HK-2 (cell line): ENCODE data around the gene FIP1L1.
A peak's percentile ranks its signal among the peaks of the same experiment; 100 is the strongest.

Source experiments
- DNase-seq: peaks from one replicate; pipeline ENCODE4 v3.0.0-alpha.2; 2018; ENCODE audit not compliant: unreplicated experiment

FIP1L1 gene

DNA sequence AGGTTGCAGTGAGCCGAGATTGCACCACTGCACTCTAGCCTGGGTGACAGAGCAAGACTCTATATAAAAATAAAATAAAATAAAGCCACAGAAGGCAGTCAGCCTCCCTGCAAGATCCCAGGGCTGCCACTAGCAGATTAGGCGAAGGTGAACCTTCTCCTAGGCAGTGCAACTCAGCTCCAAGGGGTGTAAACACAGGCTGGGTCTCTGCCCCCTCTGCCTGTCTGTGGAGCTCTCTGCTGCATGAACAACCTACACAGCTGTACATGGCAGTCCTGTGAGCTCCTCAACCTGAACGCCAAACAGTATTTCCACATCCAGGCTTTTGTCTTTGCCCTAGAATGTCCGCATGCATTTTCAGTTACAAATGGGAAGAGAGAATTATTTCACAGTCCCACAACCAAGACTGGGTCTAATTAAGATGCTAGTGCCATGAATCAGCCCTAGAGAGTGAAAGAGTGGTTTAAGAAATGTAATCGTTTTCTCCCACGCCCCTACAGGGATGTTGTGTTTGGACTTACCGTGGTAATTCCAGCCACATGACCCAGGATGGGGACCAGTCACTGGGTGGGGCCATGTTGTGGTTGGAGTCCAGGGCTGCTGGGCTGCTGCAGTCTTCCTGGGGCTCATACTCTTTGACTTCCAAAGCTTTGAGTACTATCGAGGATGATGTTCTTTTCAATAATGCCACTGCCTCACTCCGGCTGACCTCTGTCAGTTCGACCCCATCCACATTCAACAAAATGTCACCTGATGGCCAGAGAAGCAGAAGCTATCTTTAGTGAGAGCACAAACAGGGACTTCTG lies 99.0 kb downstream of the FIP1L1 start:
- peak; percentile 28 for DNase-seq

DNA sequence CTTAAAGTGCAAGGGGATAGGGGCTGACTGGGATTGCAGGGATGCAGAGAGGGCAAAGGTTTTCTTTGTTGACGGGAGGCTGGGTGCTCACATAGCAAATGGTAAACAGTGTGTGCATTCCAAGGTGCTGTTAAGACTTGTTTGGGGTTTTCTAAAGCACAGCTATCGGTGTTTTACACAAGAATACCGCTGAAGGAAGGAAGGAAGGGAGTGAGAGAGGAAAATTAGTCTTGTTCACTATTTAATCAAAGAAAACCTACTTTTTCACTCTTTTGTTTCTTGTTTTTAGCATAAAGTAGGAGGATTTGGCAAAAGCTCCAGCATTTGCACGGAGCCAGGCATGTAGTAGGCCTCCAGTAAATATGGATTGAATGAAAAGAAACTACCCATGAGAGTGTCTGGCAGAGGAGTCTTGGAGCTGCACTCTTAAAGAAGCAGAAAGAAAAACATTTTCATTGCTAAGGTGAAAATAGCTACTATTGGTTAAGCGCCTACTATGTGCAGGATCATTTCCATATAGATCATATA lies 99.7 kb downstream of the FIP1L1 start:
- DNase-seq: no peak

DNA sequence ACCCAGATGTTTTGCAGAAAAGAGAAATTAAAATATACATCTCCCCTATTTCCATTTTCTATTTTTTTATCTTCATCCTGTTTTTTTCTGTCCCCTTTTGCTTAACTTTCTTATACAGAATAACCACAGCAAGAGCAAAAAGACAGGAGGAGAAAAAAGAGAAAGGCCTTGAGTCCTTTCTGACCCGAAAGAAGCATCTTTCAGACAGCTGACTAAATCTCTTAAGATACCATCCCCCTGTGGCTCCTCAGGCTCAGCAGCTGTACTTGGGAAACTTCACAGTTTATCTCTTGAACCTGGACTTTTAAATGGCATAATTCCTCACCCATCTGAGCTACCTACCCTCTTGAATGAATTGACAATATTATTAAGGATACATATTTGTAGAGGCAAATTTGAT lies 100.2 kb downstream of the FIP1L1 start:
- no peak for DNase-seq

DNA sequence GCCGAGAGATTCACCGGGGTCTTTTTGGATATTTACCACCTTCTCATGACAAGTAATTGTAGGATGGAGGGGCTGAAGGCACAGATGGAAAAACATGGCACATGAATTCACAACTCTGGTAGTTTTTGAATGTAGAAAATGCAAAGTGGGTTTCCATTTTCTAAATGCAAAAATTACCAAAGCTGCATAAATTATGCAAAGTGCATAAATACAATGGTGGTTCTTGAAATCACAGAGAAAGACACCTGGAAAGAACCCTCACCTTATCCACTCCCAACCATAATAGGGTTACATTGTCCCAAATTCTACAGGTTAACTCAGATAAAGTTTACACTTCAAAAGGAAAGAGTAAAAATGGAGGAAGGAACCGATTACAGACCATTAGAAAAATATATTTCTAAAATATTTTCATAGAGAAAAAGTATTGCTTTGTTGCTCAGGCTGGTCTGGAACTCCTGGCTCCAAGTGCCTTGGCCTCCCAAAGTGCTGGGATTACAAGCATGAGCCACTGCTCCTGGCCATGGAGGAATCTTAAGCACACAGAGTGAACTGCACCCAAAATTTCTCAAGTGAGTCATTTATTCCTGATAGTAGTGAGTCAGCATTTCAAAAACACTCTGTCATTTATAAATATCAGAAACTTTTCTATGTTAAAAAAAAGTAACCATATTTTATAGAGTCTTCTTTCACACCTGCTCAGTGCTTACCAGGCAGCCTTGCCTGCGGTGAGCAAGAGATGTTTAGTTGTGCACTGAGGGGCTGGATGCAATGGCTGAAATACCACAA lies 101.4 kb downstream of the FIP1L1 start:
- peak; percentile 11 for DNase-seq

DNA sequence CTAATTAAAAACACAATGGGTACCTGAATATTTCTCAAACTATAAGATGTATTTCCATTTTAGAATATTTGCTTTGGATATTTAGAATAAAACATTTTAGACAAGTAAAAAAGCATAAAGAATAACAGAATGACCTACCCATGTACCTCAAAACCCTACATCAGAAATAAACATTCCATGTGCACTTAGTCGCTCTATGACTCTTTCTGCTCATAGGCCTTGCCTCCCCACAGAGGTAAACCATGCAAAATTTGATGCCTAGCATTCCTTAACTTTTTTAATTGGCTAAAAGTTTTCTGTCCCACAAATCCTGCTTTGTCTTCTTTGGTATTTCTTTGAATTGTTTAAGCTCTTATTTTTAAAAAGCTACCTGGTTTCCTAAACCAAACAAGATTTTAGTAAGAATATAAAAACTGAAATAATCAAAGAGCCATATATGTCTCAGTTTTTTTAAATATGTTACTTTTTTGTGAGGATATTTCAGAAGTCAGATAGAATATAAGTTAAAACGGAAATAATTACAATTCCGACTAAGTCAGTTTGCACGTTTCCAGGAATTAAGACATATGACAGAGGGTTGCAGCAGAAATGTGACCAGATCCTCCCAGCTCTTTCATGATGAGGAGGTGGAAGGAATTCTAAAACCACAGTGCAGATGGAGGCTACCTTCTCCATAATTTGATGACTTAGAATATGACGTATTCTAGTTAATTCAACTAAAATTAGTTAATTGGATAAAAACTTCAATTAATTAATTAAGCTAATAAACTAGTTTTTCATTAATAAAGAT lies 102.5 kb downstream of the FIP1L1 start:
- no peak for DNase-seq

DNA sequence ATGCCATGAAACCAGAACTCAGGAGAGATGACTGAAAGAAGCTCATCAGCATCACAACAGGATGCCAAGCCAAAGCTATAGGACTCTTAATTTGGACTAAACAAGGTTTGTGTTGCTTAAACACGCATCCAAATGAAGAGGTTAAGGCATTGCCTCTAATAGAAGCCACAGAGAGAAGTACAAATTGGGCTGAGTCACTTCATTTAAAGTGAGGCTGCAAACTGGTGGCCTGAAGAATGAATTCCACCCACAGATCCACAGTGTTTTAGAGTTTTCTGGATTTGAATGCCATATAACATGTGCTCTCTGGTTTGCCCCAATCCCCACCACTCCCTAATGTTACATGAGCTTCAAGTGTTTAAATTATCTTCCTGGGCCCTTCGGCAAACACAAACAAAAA lies 103.5 kb downstream of the FIP1L1 start:
- DNase-seq: no peak

DNA sequence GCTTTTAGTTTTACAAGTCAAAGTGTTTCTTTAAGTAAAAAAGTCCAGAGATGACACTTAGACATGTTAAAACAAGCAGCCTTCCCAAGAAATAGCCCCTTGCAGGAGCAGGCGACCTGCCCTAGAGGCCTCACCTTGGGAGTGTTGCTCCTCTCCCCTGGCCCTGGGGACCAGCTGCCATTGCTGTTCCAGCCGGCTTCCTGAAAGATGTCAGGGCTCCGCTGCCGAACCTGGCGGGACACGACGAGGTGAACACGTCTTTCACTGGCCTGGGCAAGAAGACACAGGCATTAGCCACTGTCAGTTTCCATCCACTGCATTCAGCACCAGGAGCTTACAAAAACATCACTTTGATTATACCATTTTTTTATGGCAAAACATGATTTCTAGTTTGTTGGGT lies 104.1 kb downstream of the FIP1L1 start:
- no peak for DNase-seq

- no peak for DNase-seq
These were observed 105.8 kb downstream of the FIP1L1 start for GRCh38 chr4:53483250-53483649.

DNA sequence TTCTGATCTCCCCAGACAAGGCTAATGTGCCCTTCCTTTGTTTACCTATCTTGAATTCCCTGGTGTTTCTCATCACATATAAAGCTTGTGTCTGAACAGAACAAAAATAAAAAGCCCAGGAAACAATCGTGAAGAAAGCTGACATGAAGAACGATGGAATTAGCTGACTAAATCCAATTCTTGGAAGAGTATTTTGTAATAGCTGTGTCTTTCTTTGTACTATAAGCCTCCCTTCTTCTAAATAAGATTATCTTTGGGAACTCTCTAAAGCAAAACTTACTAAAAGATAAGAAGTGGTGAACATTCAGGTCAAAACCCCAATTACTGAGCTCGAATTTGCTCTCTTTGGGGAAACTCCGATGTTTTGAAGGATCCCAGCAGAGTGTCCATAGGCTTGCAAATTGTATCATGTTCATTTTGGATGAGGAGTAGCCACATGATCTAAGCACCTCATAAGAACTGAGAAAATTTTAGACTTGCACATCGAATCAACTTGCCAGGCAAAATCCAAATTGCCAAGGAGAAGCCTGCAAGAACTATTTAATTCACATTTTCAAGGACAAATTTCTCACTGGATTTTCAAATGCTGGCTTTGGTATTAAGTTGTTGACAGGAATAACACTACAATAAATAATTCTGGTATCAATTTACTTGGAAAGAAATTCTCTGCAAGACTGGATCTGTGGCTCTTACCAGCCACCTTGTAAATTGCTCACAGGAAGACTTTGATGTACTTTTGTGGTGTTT lies 107.6 kb downstream of the FIP1L1 start:
- no peak for DNase-seq

DNA sequence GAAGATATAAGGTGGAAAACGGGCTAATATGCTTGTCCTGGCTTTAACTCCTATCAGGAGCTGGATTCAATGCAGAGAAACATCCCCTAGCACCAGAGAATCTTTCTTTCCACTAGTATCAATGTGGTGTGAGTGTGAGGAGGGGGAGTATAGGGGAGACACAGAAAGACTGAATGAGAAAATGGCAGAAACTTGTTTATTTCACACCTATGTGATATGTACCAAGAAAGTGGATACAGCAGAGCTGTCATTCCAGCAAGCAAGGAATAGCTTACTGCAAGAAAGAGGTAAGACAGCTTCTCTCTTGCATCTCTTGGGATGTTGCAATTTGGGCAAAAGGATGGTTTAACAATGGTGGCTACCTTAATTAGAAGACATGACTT lies 108.2 kb downstream of the FIP1L1 start:
- DNase-seq: no peak

DNA sequence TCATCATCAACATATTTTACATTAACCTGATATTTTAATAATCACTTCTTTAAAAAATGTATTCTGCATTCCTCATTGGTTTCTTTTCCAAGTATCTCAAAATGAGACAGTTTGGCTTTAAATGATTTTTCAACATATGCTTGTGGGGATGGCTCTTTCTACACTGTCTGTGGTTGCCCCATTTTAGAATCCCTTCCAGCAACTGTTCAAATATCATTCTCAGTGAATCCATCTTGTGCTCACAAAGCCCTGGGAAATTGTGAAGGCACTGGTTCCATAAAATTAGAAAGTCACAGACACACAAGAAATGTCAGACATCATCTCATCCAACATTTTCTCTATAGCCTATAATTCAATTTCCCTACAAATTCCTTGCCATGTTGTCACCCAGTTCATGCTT lies 110.3 kb downstream of the FIP1L1 start:
- no peak for DNase-seq

DNA sequence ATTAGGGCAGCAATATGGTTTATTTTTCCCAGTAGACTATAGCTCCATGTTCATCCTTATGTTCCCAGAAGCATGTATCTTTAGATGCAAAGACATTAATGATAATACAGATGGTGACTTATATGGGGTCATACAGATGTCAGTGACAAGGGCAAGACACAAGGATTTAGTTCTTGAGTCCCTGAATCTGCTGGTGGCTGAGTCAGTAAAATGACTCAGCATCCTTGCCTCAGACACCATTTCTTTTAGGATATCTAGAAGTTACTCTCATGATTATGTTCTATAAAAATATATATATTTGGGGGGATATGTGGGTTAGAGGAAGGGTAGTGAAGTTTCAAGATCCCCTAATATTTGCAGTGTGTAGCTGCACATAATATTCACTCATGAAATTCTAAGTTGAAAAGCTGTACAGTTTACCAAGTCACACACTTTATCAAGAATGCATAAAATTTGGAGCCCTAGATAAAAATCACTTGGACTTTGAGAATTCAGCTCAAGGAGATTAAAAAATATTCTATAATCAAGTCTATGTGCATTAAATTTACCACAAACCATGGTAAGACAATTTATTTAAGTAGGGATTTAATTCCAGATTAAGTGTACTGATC lies 111.9 kb downstream of the FIP1L1 start:
- DNase-seq: no peak

DNA sequence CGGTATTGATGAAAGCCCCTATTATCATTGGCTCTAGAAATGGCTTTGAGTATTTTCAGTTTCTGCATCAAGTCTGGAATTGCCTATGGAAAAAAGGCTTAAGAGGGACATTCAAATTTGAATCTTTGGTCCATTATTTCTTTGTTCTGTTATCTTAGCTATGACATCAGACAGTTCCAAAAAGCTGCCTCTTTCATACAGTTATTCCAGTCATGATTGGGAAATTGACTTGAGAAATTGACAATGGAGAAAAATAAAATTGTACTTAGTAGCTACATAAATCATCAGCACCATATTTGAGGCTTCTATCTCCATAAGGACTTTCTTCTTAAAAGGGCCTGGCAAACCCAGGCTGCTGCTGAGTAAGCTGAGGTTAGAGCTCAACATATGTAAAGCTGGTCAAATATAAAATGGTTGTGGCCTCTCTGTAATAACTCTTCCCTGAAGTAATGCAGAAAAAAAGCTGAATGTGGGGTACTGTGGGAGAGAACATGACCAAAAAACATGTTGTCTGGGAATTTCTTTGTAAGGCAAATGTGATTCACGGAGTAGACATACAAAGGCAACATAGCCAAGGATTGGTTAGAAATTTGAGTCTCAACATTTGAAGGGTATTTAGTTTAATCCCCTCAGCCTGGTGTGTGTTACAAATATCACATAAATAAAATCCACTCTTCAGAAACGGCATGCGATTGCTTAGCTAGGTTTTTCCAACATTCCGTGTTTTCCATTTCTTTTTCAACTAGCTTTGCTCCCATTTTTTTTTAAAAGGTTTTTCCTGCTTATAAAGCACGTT lies 112.9 kb downstream of the FIP1L1 start:
- DNase-seq: no peak

DNA sequence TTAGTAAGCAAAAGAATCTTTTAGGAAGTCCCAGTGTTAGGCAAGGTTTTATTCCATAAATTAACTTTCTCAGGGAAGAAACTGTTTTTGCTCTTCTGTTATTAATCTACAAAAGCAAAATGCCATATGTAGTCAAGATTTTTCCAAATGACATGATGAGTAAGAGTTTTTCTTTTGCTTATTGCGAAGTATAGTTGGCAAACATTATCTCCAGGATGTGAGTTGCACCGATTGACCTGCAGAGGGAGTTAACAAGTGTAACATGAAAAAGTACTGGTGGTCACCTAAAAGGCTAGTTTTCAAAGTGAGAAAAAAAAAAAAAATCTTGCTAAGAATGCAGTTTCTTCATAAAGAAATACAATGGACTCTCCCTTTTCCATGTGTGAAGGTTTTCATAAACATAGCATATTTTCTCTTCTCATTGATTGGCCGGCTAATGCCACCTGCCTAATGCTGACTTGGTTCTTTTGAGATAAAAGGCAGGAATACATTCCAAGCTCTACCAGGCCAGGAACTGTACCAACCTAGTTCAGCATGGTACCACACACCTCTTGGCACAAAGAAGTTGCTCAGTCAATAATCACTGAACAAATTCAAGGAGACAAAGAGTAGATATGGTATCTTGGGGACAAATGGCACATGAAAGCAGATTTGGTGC lies 113.7 kb downstream of the FIP1L1 start:
- DNase-seq: no peak

DNA sequence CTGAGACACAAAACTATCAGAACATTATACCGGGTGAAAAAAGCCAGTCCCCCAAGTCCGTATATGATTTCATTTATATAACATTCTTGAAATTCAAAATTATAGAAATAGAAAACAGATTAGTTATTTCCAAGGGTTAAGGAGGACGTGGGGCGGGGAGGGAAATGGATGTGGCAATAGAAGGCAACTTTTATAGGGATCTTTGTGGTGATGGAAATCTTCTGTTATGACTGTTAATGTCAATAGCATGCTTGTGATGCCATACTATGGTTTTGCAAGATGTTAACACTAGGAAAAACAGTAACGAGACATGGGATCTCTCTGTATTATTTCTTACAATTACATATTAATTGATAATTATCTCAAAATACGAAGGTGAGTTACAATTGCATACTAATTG lies 117.4 kb downstream of the FIP1L1 start:
- no peak for DNase-seq

DNA sequence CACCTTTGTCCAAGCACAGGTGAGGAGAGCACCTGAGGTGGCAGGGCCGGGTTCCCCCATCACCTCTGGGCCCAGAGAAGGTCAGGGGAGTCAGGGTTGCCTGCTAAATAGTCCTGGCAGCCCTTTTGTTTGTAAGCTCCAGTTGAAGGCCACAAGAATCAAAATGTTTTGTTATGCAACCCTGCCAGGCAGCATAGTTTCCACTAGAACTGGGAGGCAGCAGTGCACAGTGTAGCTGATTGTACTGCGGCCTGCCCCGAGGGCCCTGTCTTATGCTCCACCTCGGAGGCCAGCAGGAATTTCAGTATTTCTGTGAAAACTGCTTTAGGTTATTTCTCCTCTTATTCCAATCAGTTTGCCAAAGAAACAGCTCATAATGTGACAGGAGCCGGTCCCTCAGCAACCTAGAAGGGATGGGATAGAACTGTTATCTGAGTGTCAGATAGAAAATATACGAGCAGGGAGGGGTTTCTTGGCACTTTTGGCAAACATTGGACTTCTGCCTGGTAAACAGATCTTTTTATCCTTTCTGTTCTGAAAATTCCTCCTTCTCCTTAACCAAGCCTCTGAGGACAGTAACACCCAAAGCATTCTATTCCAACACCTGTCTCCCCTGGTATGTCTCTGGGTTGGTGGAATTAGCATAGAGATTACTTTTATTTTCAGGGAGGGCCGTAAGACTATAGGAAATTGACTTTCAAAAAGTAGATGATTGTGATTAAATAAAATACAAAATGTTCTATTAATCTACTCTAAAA lies 120.2 kb downstream of the FIP1L1 start:
- no peak for DNase-seq

DNA sequence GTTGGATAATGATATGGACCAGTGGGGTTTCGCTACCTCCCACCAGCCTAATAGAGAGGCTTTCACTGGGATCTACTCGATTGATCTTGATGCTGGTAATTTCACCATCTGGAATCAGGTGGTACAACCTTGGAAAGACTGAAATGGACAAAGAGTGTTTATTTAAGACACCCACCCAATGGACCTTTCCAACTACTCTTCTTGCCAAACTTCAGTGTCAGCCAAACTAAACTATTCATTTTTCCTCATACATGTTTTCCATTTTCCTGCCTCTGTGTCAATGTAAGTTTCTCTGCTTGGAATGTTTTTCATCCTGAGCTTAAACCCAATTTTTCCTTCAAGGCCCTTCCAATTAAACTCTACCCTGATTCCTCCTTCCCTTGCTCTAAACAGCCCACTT lies 121.3 kb downstream of the FIP1L1 start:
- no peak for DNase-seq

DNA sequence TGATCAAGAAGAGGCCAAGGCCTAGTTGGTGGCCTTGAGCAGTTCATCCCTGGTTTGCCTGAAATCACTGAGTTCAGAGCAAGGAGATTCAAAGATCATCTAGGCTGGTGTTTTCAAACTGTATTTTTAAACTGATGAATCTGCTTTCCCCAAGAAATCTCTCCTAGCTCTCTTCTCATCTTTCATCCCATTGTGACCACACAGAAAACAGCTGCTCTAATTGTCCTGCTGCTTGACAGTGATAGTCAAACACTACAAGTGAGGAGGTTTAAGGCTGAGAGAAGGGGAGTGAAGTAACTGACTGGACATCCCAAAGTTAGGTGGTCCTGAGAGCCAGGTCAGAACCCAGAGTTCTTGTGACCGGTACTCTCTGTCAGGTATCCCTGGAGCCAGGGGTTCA lies 122.3 kb downstream of the FIP1L1 start:
- DNase-seq: no peak

DNA sequence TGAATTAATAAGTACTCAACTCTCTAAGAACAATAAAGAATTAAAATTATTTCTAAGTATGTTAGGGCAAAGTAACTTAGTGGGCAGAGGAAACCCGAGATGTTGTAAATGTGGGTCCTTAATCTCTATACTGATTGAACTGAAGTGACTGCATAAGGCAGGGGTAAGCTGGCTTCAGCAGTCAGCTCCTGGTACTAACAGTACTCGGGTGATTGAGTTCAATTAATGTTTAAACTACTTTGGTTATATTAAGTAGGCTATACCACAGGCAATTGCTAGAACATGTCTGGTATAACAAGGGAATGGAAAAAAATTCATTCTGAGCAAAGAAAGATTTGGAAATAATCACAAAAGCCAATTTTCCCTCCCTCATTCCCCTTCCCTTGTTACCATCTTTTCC lies 123.1 kb downstream of the FIP1L1 start:
- DNase-seq: no peak
